GM21367 (cell line): Measurements from ENCODE around the gene TTPAL.

ENCODE experiments used
- ATAC-seq: cut with Tn5 transposase; IDR thresholded peaks from one replicate; pipeline ENCODE4 v1.9.1; 2021; ENCODE audit not compliant: unreplicated experiment

TTPAL gene, protein sequence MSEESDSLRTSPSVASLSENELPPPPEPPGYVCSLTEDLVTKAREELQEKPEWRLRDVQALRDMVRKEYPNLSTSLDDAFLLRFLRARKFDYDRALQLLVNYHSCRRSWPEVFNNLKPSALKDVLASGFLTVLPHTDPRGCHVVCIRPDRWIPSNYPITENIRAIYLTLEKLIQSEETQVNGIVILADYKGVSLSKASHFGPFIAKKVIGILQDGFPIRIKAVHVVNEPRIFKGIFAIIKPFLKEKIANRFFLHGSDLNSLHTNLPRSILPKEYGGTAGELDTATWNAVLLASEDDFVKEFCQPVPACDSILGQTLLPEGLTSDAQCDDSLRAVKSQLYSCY

DNA sequence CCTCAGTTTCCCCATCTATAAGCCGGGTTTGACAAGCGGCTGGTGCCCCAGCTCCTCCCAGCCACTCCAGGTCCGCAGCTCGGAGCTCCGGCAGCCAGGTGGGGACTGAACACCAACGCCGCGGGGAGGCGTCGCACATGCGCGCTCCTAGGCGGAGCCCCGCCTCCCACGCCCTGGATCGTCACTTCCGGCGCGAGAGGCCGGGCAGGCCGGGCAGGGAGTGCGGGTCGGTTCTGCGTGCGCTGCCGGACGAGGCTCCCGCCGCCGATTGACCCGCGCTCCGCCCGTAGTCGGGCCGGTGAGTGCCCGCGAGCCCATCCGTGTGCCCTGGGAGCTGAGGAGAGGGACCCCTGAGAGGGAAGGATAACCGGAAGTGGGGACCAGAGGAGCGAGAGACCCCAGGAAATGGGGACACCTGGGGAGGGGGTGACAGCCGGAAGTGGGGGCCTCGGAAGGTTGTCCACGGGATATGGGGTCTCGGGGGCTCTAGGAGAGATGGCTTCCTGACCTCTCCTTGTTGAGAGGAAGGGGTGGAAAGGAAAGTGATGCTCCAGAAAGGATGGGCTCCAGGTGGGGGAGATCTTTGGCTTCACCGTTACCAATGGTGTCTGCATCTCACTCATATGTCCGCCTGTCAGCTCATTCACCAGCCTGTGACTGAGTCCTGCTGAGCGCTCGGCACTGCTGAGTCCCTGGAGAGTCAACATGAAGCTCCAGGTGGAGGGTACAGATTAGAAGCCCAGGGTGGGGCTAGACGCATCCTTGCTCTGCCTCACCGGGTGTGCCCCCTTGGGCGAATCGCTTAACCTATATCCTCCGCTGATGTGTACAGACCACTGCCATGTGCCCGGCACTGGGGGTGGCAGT lies at the start of gene TTPAL:
Gene TTPAL, plus strand, starts transcription at position 181 of the 867 bp plus-strand sequence. CDS start 4,126 bp downstream, outside the sequence.
- ATAC-seq = peak; percentile 86

DNA sequence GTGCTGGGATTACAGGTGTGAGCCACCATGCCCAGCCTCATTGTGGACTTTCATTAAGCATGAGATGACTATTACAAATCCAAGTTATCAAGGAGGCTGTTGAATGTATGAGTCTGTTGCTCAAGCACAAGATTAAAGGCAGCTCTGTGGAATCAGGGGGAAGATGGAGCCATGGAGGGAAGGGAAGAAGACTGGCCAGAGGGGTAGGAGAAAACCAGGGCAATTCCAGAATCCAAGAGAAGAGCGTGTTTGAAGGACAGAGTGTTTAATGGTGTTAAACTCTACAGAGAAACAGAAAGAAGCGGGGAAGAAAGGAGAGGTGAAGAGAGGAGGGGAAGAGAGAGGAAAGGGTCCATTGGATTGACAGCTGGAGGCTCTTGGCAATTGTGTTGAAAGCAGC lies 49.8 kb upstream of the TTPAL start:
- ATAC-seq = no peak

DNA sequence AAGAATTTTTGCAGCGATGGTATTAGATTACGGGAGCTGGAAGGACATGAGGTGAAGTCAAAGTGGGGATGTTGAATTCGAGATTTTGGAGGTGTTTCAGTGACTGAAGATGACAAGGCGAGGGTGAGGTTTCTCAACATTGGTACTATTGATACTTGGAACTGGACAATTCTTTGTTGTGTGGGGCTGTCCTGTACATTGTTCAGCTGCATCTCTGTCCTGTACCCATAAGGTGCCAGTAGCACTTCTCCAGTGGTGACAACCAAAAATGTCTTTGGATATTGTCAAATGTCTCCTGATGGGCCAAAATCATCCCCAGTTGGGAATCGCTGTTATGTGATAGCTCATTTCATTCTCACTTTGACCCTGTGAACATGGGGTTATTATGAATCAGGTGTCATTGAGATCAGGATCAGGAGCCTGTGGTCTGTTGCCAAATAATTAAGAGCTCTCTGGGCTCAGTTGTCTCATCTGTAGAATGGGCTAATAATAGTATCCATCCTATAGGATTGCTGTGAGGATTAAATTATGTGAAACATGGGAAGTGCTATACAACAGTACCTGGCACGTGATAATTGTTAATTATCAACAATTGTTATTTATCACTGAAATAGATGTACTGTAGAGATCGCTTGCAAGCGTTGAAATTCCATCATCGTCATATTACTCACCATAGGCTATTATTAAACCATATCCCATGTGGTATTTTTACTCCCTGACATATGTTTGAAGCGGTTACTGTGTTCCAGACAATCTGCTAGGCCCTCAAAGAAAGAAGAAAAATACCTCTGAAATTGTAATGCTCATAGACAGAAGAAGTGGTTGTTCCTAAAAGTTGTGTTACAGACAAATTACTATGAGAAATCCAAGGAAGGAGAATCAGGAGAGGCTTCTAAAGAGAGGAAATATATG lies 48.5 kb upstream of the TTPAL start:
- no peak for ATAC-seq

DNA sequence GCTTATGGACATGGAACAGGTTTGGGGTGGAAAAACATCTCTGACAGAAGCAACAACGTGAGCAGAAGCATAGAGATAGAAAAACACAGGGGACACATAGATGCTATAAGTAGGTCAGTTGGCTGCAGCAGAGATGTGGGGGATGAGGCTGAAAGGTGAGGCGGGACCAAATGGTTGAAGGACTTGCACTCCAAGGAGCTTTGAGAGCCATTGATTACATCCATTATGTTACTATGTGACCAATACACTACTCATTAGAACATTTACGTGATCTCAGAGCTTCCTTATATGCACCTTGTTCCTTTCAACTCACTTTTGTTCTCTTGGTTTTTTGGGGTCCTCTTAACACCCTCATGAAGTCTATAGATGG lies 47.9 kb upstream of the TTPAL start:
- ATAC-seq = no peak

DNA sequence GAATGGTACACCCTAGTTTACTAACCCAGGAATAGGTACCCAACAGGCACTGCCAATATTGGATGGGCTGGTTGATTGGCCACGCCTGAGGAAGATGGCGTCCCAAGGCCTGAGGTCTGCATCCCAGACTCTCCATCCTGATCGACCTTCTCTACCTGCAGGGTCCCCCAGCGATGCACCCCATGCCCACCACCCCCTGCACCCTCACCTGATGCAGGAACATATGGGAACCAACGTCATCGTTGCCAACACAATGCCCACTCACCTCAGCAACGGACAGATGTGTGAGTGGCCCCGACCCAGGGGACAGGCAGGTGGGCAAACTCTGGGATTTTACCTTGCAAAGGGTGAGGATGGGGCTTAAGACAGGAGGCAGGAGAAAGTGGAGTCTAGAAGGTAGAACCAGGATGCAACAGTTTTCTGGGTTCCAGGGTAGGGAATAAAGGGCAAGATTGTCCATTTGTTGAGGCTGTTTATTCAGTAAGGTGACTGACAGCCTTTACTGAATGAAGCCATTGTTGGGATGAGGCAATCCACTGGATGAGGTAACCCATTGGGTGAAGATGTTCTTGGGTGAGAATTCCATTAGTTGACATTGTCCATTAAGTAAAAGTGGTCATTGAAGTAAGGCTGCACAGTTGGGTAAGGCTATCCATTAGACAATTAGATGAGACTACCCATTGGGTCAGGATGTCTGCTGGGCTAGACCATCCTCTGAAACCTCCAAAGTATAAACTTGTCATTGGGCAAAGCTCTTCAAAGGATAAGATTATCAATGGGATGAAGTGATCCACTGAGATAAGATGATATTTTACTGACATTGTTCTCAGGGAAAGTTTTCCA lies 47.3 kb upstream of the TTPAL start:
- ATAC-seq = no peak

DNA sequence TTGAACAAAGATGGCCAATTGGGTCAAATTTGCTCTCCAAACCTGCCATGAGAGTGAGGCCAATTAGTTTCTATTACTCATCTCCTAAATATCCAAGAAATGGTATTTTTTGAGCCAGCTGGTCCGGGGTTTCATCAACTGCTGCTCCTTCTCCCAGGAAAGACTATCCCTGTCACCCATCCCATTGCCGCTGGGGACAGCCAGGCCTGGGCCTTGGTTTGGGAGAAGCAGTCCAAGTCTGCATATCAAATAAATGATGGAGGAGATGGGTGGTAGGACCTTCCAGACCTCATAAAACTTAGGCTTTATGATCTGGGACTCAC lies 46.7 kb upstream of the TTPAL start:
- no peak for ATAC-seq

DNA sequence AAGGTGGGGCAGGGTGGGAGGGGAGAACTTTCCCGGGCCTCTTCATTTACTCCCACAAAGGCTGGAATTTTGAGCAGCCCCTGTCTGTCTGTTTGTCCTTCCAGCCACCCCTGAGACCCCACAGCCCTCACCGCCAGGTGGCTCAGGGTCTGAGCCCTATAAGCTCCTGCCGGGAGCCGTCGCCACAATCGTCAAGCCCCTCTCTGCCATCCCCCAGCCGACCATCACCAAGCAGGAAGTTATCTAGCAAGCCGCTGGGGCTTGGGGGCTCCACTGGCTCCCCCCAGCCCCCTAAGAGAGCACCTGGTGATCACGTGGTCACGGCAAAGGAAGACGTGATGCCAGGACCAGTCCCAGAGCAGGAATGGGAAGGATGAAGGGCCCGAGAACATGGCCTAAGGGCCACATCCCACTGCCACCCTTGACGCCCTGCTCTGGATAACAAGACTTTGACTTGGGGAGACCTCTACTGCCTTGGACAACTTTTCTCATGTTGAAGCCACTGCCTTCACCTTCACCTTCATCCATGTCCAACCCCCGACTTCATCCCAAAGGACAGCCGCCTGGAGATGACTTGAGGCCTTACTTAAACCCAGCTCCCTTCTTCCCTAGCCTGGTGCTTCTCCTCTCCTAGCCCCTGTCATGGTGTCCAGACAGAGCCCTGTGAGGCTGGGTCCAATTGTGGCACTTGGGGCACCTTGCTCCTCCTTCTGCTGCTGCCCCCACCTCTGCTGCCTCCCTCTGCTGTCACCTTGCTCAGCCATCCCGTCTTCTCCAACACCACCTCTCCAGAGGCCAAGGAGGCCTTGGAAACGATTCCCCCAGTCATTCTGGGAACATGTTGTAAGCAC lies 46.0 kb upstream of the TTPAL start:
- no peak for ATAC-seq

DNA sequence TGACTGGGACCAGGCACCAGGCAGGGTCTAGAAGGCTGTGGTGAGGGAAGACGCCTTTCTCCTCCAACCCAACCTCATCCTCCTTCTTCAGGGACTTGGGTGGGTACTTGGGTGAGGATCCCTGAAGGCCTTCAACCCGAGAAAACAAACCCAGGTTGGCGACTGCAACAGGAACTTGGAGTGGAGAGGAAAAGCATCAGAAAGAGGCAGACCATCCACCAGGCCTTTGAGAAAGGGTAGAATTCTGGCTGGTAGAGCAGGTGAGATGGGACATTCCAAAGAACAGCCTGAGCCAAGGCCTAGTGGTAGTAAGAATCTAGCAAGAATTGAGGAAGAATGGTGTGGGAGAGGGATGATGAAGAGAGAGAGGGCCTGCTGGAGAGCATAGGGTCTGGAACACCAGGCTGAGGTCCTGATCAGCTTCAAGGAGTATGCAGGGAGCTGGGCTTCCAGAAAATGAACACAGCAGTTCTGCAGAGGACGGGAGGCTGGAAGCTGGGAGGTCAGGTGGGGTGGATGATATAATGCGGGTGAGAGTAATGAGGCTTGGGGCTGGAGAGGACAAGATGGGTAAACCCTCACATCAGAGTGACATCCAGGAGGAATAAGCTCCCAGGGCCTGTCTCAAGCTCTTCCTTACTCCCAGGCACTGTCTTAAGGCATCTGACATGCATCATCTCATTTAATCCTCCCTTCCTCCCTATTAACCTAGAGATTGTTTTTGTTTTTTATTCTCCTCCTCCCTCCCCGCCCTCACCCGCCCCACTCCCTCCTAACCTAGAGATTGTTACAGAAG lies 45.2 kb upstream of the TTPAL start:
- no peak for ATAC-seq

DNA sequence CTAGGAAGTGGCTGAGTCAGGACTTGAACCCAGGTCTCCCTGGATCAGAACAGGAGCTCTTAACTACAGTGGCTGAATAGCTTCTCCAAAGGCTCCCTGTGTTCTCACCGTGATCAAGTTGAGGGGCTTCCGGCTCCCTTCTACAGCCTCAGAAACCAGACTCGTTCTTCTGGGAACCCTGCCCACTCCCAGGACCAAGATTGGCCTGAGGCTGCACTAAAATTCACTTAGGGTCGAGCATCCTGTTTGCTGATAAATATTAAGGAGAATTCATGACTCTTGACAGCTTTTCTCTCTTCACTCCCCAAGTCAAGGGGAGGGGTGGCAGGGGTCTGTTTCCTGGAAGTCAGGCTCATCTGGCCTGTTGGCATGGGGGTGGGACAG lies 44.6 kb upstream of the TTPAL start:
- ATAC-seq = no peak

DNA sequence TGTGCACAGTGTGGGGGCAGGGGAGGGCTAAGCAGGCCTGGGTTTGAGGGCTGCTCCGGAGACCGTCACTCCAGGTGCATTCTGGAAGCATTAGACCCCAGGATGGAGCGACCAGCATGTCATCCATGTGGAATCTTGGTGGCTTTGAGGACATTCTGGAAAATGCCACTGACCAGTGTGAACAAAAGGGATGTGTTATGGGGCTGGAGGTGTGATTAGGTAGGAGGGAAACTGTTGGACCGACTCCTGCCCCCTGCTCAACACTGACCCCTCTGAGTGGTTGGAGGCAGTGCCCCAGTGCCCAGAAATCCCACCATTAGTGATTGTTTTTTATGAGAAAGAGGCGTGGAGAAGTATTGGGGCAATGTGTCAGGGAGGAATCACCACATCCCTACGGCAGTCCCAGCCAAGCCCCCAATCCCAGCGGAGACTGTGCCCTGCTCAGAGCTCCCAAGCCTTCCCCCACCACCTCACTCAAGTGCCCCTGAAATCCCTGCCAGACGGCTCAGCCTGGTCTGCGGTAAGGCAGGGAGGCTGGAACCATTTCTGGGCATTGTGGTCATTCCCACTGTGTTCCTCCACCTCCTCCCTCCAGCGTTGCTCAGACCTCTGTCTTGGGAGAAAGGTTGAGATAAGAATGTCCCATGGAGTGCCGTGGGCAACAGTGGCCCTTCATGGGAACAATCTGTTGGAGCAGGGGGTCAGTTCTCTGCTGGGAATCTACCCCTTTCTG lies 44.0 kb upstream of the TTPAL start:
- ATAC-seq = no peak

DNA sequence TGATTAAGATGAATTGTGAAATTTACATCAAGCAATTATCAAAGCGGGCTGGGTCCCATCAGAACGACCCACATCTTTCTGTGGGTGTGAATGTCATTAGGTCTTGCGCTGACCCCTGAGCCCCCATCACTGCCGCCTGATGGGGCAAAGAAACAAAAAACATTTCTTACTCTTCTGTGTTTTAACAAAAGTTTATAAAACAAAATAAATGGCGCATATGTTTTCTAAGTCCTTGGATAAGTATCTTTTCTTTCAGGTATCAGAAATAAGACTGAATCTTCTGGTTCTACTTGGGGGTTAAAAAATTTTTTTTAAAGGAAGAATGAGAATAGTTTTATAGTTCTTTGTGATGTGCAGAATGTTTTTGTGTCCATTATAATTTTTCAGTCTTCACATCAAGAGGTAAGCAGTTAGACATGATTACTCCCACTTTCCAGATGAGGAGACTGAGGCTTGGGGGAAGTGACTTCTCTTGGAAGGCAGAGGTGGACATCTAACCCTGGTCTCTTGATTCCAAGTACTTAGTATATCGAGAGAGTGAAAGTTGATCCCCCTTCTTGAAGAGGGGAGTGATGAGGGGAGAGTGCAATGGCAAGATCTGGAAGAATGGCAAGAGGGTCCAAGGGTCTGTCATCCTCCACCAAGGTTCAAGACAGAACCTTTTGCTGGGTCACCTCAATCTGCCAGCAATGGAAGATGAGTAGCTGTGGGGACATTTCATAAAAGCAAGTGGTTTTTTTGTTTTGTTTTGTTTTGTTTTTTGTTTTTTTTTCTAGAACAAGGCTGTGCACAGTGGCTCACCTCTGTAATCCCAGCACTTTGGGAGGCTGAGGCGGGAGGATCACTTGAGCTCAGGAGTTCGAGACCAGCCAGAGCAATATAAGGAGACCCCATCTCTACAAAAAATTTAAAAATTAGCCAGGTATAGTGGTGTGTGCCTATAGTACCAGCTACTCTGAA lies 42.8 kb upstream of the TTPAL start:
- no peak for ATAC-seq

DNA sequence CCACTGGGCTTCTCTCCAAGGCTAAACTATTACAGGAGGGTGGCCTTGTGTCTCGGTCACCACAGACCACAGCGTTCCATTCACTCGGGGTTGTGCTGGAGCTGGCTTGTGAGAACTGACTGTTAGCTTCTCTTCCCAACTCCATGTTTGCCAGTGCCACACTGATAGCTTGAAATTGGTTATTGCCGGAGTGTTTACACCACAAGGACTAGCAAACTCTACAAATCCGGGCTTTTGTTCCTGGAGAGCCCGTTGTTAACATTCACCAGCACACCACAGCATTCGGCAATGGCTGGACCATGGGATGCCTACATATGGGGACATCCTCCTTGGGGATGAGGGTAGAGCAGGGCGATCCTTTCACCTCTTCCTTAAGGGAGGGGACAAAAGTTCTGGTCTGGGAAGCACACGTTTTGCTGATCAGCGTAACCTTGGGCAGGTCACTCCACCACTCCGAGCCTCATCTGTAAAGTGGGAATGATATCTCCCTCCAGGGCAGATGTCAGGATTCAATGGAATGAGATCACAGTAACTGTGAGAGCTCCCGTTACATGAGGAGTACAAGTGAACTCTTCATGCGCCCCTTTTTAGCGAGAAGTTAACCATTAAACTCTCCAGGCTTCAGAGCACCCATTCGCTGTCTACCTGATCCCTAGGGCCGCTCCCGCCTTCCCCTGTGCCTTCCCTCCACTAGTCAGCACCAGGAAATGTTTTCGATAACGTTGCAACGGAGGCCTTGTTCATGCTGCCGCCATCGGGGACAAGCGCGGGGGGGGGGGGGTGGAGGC lies 41.7 kb upstream of the TTPAL start:
- no peak for ATAC-seq

DNA sequence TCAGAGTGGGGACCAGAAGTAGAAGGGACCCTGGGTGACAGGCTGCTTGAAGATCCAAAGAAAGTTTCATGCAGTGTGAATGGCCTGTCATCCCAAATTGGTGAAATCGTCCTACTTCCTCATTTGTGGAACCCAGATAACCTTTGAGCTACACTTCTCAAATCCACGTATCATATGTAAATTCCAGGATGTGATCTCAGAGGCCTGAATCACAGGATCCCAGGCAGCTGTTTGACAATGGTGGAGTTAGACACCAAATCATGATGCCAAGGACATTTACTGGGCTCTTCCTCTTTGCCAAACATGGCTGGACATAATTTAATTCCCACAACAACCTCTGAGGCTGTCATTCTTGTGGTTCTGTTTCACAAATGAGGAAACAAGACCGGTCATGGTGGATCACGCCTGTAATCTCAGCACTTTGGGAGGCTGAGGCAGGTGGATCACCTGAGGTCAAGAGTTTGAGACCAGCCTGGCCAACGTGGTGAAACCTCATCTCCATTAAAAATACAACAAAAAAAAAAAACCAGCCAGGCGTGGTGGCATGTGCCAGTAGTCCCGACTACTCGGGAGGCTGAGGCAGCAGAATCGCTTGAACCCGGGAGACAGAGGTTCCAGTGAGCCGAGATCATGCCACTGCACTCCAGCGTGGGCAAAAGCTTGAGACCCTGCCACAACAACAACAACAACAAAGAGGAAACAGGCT lies 39.9 kb upstream of the TTPAL start:
- no peak for ATAC-seq

DNA sequence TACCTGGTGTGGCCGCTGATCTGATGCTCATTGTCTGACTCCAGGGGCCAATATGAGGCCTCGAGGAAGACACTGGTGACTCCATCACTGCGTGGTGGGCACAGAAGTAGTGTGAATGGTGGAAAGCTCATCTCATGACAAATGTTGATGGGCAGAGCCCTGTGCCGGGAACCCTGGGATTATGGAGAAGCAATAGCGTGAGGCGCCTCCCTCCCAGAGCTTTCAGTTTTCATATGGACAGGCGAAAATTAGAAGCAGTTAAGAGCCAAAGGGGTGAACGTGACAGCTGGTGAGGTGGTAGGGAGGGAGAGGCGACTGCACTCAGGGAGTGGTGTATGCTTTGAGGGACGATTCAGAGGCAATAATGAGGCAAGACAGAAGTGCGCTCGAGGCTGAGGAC lies 39.3 kb upstream of the TTPAL start:
- ATAC-seq = no peak

DNA sequence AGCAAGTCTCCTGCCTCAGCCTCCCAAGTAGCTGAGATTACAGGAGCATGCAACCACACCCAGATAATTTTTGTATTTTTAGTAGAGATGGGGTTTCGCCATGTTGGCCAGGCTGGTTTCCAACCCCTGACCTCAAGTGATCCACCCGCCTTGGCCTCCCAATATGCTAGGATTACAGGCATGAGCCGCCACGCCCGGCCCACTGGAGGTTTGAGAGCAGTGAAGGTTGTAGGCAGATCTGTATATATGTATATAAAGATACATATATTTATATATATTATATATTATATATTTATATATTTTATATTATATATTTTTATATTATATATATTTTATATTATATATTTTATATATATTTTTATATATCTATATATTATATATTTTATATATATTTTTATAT lies 38.2 kb upstream of the TTPAL start:
- ATAC-seq = no peak

DNA sequence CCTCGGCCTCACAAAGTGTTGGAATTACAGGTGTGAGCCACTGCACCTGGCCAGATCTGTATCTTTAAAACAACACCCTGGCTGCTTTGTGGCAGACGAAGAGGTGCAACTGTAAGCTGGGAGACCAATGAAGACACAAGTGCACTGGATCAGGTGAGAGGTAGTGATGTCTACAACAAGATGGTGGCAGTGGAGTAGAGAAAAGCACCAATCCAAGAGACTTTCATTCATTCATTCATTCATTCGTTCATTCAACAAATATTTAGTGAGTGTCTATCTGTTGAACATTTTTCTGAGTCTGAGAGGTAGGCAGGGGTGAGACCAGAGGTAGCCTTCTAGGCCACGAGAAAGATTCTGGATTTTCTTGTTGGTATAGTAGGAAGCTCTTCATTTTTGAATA lies 36.9 kb upstream of the TTPAL start:
- ATAC-seq = no peak
